Spleen (tissue), 7 donors: ENCODE data around the gene RIMBP2.

Source experiments
- POLR2AphosphoS5 ChIP-seq, 3 donors: sonication (generic); formaldehyde crosslinking; IDR thresholded peaks; one replicate each; pipeline ENCODE4 v1.5.1; 2017; ENCODE audit warnings: antibody characterized with exemption in 3 of 3
- TF ChIP-seq, protein P1 (sequence below), 11 experiments: fragments of 200-600 bp in 7 of 11; fragments of 450-650 bp in 4 of 11; sonication (generic) in 4 of 11; IDR thresholded peaks in 8 of 11; conservative IDR thresholded peaks in 3 of 11; 1 replicate in 7 of 11; 2 replicates in 4 of 11; pipeline versions ENCODE4 v1.4.0 to v1.8.0; 2016 to 2021; ENCODE audit warnings: antibody characterized with exemption in 11 of 11, inconsistent platforms in 4 of 11, mild to moderate bottlenecking in 1 of 11
- donor health status: DM: no; HTN: no; CAD: no; lungs with moderate emphysema.
- donor health status: DM: no; HTN: no; CAD: no.
- donor health status: DM: no; HTN: no; CAD: no.

DNA sequence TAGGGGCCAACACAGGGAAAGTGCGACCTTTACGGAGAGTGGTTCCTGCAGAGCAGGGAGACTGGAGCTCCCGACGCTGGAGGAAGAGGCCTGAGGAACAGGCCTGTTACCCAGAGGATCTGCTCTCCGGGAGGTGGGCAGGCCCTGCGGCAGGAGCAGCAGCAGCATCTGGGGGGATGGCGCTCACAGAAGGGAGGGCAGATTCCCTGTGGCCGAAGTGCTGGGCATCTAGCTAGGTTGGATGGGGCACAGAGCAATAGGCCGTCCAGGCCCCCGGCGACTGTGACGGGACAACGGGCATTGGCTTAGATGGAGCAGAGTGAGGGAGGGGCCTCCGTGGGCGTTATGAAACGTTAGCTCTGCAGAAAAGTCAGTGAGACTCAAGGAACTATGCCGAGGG is 242.8 kb downstream of the RIMBP2 start:
- TF ChIP-seq, protein P1, sequence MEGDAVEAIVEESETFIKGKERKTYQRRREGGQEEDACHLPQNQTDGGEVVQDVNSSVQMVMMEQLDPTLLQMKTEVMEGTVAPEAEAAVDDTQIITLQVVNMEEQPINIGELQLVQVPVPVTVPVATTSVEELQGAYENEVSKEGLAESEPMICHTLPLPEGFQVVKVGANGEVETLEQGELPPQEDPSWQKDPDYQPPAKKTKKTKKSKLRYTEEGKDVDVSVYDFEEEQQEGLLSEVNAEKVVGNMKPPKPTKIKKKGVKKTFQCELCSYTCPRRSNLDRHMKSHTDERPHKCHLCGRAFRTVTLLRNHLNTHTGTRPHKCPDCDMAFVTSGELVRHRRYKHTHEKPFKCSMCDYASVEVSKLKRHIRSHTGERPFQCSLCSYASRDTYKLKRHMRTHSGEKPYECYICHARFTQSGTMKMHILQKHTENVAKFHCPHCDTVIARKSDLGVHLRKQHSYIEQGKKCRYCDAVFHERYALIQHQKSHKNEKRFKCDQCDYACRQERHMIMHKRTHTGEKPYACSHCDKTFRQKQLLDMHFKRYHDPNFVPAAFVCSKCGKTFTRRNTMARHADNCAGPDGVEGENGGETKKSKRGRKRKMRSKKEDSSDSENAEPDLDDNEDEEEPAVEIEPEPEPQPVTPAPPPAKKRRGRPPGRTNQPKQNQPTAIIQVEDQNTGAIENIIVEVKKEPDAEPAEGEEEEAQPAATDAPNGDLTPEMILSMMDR (IDR thresholded peaks at IDR 0.05 in 8 of 11, conservative IDR thresholded peaks at IDR 0.05 in 3 of 11), result no peak
- TF ChIP-seq POLR2AphosphoS5 (IDR thresholded peaks at IDR 0.05), result no peak
